Stimulated activated CD8-positive, alpha-beta memory T cell treated with anti-CD3 and anti-CD28 coated beads, Interleukin-7, amount 100 ng/mL, for 4 hours (primary cell): Measurements from ENCODE around the gene IRF6.
"Not testable (repeated sequence)": the region's sequence is repeated elsewhere in the genome, so short reads cannot be mapped to it uniquely, and the experiment has no call there.

ENCODE experiments used
- DNase-seq, 2 donors: peaks; one replicate each; pipeline ENCODE4 v3.0.0-alpha.2; 2020; ENCODE audit warnings: low read depth in 2 of 2

Gene IRF6

GRCh38 chr1:209823143-209824041 lies 17.4 kb upstream of the IRF6 start:
- no peak for DNase-seq

GRCh38 chr1:209822706-209823105 lies 16.8 kb upstream of the IRF6 start:
- no peak for DNase-seq

GRCh38 chr1:209820986-209821385 lies 15.0 kb upstream of the IRF6 start:
- no peak for DNase-seq

- DNase-seq = no peak
These were observed 13.1 kb upstream of the IRF6 start for GRCh38 chr1:209819058-209819457.

- no peak for DNase-seq
These were observed 11.7 kb upstream of the IRF6 start for GRCh38 chr1:209817691-209818090.

GRCh38 chr1:209816923-209817322 lies 11.0 kb upstream of the IRF6 start:
- no peak for DNase-seq

GRCh38 chr1:209815931-209816341 lies 10.0 kb upstream of the IRF6 start:
- no peak for DNase-seq

- DNase-seq = no peak
These were observed 9.5 kb upstream of the IRF6 start for GRCh38 chr1:209815490-209815889.

GRCh38 chr1:209813902-209814301 lies 8.0 kb upstream of the IRF6 start:
- no peak for DNase-seq

GRCh38 chr1:209810783-209811182 lies 4.8 kb upstream of the IRF6 start:
- no peak for DNase-seq

GRCh38 chr1:209809611-209810010 lies 3.7 kb upstream of the IRF6 start:
- no peak for DNase-seq

- no peak for DNase-seq
These were observed 2.2 kb upstream of the IRF6 start for GRCh38 chr1:209808059-209808581.

GRCh38 chr1:209807509-209807908 lies 1.6 kb upstream of the IRF6 start:
- no peak for DNase-seq

GRCh38 chr1:209805341-209805781 lies 581 bp downstream of the IRF6 start:
- no peak for DNase-seq

GRCh38 chr1:209803568-209803967 lies 2.4 kb downstream of the IRF6 start:
- no peak for DNase-seq

- DNase-seq = no peak
These were observed 3.2 kb downstream of the IRF6 start for GRCh38 chr1:209802780-209803152.

- no peak for DNase-seq
These were observed 3.7 kb downstream of the IRF6 start for GRCh38 chr1:209802117-209802779.

GRCh38 chr1:209800984-209801834 lies 4.7 kb downstream of the IRF6 start:
- no peak for DNase-seq

- DNase-seq = no peak
These were observed 7.8 kb downstream of the IRF6 start for GRCh38 chr1:209797978-209798639.

GRCh38 chr1:209793711-209794110 lies 12.2 kb downstream of the IRF6 start:
- DNase-seq = not testable (repeated sequence)

- DNase-seq = no peak
These were observed 14.0 kb downstream of the IRF6 start for GRCh38 chr1:209791920-209792319.
